HG03378 (cell line): ENCODE data around the gene CORO1A.
"Not testable (repeated sequence)": the region's sequence is repeated elsewhere in the genome, so short reads cannot be mapped to it uniquely, and the experiment has no call there.

ENCODE experiments used
- ATAC-seq: cut with Tn5 transposase; IDR thresholded peaks from one replicate; pipeline ENCODE4 v1.9.1; 2021; ENCODE audit warnings: mild to moderate bottlenecking, moderate library complexity; ENCODE audit not compliant: unreplicated experiment

CORO1A gene

GRCh38 chr16:30183233-30184095 lies at the start of gene CORO1A:
TSS of gene CORO1A (plus strand) at chr16:30183602. CDS start at chr16:30185210, 1,608 bp downstream.
- no peak for ATAC-seq

GRCh38 chr16:30136971-30137605 lies 46.3 kb upstream of the CORO1A start:
- no peak for ATAC-seq

GRCh38 chr16:30137897-30138296 lies 45.5 kb upstream of the CORO1A start:
- no peak for ATAC-seq

GRCh38 chr16:30139583-30140481 lies 43.6 kb upstream of the CORO1A start:
- ATAC-seq: no peak

GRCh38 chr16:30141750-30142149 lies 41.7 kb upstream of the CORO1A start:
- ATAC-seq: no peak

- no peak for ATAC-seq
Observed at GRCh38 chr16:30142672-30143346, 40.6 kb upstream of the CORO1A start.

- no peak for ATAC-seq
Observed at GRCh38 chr16:30143347-30143702, 40.1 kb upstream of the CORO1A start.

GRCh38 chr16:30144017-30144416 lies 39.4 kb upstream of the CORO1A start:
- no peak for ATAC-seq

GRCh38 chr16:30144917-30145316 lies 38.5 kb upstream of the CORO1A start:
- ATAC-seq: no peak

- no peak for ATAC-seq
Observed at GRCh38 chr16:30145657-30146056, 37.7 kb upstream of the CORO1A start.

- ATAC-seq: no peak
Observed at GRCh38 chr16:30147843-30148510, 35.4 kb upstream of the CORO1A start.

- ATAC-seq: no peak
Observed at GRCh38 chr16:30149250-30149930, 34.0 kb upstream of the CORO1A start.

- ATAC-seq: no peak
Observed at GRCh38 chr16:30151091-30151490, 32.3 kb upstream of the CORO1A start.

GRCh38 chr16:30152517-30152916 lies 30.9 kb upstream of the CORO1A start:
- ATAC-seq: no peak

- no peak for ATAC-seq
Observed at GRCh38 chr16:30155188-30155587, 28.2 kb upstream of the CORO1A start.

- no peak for ATAC-seq
Observed at GRCh38 chr16:30157214-30157613, 26.2 kb upstream of the CORO1A start.

- no peak for ATAC-seq
Observed at GRCh38 chr16:30163538-30163937, 19.9 kb upstream of the CORO1A start.

- ATAC-seq: no peak
Observed at GRCh38 chr16:30166202-30166902, 17.1 kb upstream of the CORO1A start.

- not testable (repeated sequence) for ATAC-seq
Observed at GRCh38 chr16:30168746-30169145, 14.7 kb upstream of the CORO1A start.
